Hepatocyte (in vitro differentiated cells): ENCODE data around the gene R3HDM4.

Experiments used
- EZH2 ChIP-seq: fragments of 200-600 bp; sonication (generic); IDR thresholded peaks from 2 replicates; pipeline ENCODE4 v1.6.1; 2016; ENCODE audit warnings: antibody characterized with exemption, mild to moderate bottlenecking, borderline replicate concordance
- TF ChIP-seq, protein P1 (sequence below): fragments of 200-600 bp; sonication (generic); IDR thresholded peaks from 2 replicates; pipeline ENCODE4 v1.5.1; 2016; ENCODE audit warnings: antibody characterized with exemption, mild to moderate bottlenecking; ENCODE audit not compliant: poor library complexity

DNA sequence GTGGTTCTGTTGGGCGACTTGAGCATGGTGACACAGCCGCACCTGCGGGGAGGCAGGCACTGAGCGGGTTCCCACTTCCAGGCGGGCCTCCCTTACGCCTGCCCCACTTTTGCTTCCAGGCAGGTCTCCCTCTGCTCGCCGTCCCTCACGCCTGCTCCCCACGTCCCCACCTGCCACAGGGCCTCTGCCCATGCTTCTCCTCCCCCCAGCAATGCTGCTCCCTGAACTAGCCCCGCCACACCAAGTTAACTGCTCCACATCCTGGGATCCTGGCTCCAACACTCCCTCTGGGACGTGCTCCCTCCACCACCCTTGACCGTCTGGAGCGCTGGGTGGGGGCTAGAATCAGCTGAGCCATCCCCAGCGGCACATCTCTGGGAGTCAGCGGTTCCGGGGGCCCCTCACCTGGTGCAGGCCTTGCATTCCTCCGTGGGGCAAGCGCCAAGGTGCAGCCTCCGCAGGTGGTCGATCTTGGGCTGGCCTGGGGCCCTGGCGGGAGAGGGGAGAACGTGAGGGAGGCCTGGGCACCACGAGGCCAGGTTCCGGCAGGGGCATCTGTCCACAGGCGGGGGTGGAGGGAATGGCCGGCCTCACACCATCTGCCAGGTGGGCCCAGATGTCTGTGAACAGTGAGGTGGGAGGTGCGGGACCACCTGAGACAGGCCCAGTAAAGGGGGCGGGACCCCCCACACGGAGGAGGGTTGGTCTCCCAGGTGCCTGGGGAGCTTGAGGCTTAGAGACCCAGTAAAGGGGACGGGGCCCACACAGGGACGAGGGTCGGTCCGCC is 44.4 kb downstream of the R3HDM4 start:
- TF ChIP-seq, protein P1, sequence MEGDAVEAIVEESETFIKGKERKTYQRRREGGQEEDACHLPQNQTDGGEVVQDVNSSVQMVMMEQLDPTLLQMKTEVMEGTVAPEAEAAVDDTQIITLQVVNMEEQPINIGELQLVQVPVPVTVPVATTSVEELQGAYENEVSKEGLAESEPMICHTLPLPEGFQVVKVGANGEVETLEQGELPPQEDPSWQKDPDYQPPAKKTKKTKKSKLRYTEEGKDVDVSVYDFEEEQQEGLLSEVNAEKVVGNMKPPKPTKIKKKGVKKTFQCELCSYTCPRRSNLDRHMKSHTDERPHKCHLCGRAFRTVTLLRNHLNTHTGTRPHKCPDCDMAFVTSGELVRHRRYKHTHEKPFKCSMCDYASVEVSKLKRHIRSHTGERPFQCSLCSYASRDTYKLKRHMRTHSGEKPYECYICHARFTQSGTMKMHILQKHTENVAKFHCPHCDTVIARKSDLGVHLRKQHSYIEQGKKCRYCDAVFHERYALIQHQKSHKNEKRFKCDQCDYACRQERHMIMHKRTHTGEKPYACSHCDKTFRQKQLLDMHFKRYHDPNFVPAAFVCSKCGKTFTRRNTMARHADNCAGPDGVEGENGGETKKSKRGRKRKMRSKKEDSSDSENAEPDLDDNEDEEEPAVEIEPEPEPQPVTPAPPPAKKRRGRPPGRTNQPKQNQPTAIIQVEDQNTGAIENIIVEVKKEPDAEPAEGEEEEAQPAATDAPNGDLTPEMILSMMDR, result no peak
- no peak for TF ChIP-seq EZH2
